ENCODE results near the gene PRKAR1B.

The PRKAR1B gene

DNA sequence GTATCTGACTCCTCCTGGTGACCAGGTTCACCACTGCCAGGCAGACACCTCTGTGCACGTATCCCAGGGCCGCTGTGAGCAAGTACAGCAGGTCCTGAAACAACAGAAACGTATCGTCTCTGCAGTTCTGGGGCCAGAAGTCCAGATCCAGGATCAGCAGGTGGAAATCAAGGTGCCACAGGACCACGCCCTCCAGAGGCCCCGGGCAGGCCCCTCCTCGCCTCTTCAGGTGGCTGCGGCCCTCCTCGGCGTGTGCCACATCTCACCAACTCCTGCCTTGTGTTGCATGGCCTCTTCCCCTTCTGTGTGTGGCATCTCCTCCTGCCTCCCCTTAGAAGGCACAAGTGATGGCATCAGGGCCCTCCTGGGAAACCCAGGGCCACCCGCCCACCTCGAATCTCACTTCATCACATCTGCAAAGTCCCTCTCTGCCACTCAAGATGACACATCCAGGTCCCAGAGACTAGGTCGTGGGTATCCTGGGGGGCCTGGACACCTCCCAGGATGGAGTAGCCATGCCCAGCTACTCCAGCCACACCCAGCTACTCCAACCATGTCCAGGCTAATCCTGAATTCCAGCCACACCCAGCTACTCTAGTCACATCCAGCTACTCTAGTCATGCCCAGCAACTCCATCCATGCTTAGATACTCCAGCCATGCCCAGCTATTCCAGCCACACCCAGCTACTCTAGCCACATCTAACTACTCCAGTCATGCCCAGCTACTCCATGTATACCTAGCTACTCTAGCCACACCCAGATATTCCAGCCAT, 53.2 kb downstream of the PRKAR1B start:
- Histone ChIP-seq H3K4me3 (ENCODE audit: low read length) (no peak overlapping the region), H3K9ac (ENCODE audit: low read length) (no peak overlapping the region), H3K27me3 (ENCODE audit: control insufficient read depth, insufficient read depth, low read length) (no peaks in the 10 kb centered on the region), H3K36me3 (ENCODE audit: control insufficient read depth, insufficient read depth, low read length) (peaks cover 4% of the 10 kb centered on the region), H3K27ac (ENCODE audit: low read depth, low read length) (peak overlapping the region; percentile 64), H3K4me1 (ENCODE audit: control insufficient read depth, insufficient read depth, low read length) (peaks cover 5% of the 10 kb centered on the region)

DNA sequence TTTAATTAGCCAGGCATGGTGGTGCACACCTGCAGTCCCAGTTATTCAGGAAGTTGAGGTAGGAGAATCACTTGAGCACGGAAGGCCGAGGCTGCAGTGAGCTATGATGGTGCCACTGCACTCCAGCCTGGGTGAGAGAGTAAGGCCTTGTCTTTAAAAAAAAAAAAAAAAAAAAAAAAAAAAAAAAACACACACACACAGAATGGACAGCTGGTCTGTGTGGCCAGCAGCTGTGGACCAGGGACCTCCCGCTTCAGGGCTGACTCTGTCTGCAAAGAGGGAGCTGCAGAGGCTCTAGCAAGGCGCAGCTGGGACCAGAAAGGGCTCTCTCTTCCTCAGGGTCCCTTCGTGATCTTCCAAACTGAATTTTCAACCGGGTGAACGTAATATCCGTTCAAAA, 54.2 kb downstream of the PRKAR1B start:
- H3K36me3 ChIP-seq (ENCODE audit: control insufficient read depth, insufficient read depth, low read length): peaks cover 4% of the 10 kb centered on the region
- no peak overlapping the region for H3K27ac ChIP-seq (ENCODE audit: low read depth, low read length)
- no peak overlapping the region for H3K4me3 ChIP-seq (ENCODE audit: low read length)

GRCh38 chr7:671415-672042, 55.6 kb downstream of the PRKAR1B start:
- Histone ChIP-seq H3K36me3 (ENCODE audit: control insufficient read depth, insufficient read depth, low read length) (peaks cover 4% of the 10 kb centered on the region), H3K27ac (ENCODE audit: low read depth, low read length) (no peak overlapping the region), H3K4me3 (ENCODE audit: low read length) (no peak overlapping the region)

More for the DNA sequence above, 54.2 kb downstream of the PRKAR1B start:
- H3K4me1 ChIP-seq (ENCODE audit: control insufficient read depth, insufficient read depth, low read length): peaks cover 14% of the 10 kb centered on the region
- H3K27me3 ChIP-seq (ENCODE audit: control insufficient read depth, insufficient read depth, low read length): no peaks in the 10 kb centered on the region
- no peak overlapping the region for H3K9ac ChIP-seq (ENCODE audit: low read length)

DNA sequence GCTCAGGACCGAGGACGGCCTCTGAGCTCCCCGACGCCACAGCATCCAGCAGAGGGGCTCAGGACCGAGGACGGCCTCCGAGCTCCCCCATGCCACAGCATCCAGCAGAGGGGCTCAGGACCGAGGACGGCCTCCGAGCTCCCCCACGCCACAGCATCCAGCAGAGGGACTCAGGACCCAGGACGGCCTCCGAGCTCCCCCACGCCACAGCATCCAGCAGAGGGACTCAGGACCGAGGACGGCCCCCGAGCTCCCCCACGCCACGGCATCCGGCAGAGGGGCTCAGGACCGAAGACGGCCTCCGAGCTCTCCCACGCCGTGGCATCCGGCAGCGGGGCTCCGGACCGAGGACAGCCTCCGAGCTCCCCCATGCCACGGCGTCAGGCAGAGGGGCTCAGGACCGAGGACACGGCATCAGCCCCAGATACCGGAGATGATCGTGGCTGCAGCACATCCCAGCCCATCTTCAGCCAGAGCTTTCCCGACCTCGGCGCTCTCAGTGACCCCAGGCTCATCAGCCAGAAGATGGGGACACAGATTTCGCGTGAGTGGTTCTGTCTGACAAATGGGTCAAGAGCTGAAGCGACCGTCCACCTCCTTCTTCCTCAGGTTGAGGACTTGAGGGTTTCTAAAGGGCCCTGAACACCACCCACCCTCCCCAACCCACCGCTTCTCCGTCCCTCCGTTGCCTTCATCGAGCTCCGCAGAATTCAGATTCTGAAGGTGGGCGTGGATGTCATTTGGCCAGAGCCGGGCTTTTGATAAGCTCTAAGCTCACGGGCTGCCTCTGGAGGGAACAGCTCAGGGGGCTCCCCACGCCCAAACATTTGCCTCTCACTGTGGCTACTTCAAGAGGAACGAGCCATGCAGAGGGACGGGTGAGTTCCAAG, 56.3 kb downstream of the PRKAR1B start:
- H3K36me3 ChIP-seq (ENCODE audit: control insufficient read depth, insufficient read depth, low read length): no peaks in the 10 kb centered on the region
- H3K27me3 ChIP-seq (ENCODE audit: control insufficient read depth, insufficient read depth, low read length): no peaks in the 10 kb centered on the region
- H3K27ac ChIP-seq (ENCODE audit: low read depth, low read length): no peak overlapping the region
- peaks cover 26% of the 10 kb centered on the region for H3K4me1 ChIP-seq (ENCODE audit: control insufficient read depth, insufficient read depth, low read length)
- H3K9ac ChIP-seq (ENCODE audit: low read length): no peak overlapping the region
- H3K4me3 ChIP-seq (ENCODE audit: low read length): no peak overlapping the region

More at GRCh38 chr7:671415-672042, 55.6 kb downstream of the PRKAR1B start:
- Histone ChIP-seq H3K27me3 (ENCODE audit: control insufficient read depth, insufficient read depth, low read length) (no peaks in the 10 kb centered on the region), H3K4me1 (ENCODE audit: control insufficient read depth, insufficient read depth, low read length) (peaks cover 20% of the 10 kb centered on the region), H3K9ac (ENCODE audit: low read length) (no peak overlapping the region)

DNA sequence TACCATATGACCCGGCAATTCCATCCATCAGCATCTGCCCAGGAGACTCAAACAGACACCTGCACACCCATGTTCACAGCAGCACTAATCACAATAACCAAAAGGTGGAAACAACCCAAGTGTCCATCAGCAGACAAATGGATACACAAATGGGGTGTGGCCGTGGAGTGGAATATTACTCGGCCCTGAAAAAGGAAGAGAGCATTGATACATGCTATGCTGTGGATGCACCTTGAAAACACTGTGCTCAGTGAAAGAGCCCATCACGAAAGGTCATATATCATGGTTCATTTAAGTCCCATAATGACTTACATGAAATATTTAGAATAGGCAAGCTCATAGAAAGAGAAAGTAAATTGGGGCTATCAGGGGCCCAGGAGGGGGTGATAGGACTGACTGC, 58.1 kb downstream of the PRKAR1B start:
- Histone ChIP-seq H3K9ac (ENCODE audit: low read length) (no peak overlapping the region), H3K36me3 (ENCODE audit: control insufficient read depth, insufficient read depth, low read length) (no peaks in the 10 kb centered on the region), H3K27ac (ENCODE audit: low read depth, low read length) (peak overlapping the region; percentile 79), H3K4me3 (ENCODE audit: low read length) (no peak overlapping the region), H3K4me1 (ENCODE audit: control insufficient read depth, insufficient read depth, low read length) (peaks cover 37% of the 10 kb centered on the region), H3K27me3 (ENCODE audit: control insufficient read depth, insufficient read depth, low read length) (no peaks in the 10 kb centered on the region)

DNA sequence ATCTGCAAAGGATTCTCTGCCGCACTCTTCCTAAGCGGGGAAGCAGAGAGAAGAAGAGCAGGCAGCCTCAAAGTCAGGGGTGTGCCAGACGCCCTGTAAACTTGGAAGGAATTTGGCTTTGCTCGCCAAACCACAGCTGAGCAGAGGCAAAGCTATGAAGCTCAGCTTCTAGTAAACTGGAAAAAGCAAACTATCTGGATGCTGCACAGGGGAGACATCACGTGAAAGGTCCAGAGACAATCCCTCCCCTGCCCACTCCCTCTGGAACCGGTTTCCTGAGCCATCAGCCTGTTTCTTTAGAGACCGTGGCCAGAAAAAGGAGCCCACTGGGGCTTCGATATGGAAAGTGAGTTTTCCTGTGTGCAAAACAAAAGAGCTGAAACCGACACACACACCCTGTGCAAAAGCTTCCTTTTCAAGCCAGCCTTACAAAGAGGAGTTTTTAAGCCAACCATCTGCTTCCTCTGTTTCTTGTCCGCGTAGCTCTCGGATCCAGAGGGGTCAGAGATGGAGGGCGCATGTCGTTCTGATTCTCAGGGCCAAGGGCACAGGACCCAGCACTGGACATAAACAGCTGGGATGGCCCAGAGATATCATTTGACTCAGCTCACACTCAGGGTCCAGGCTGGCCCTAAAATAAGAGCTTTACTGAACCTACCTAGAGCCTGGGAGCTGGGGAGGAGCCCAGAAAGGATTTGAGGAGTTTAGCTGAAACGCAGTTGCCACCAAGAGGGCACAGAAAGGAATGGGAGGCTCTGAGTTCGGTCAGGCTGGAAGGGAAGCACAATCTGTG, 58.7 kb downstream of the PRKAR1B start:
- Histone ChIP-seq H3K9ac (ENCODE audit: low read length) (no peak overlapping the region), H3K4me1 (ENCODE audit: control insufficient read depth, insufficient read depth, low read length) (peaks cover 43% of the 10 kb centered on the region), H3K27me3 (ENCODE audit: control insufficient read depth, insufficient read depth, low read length) (no peaks in the 10 kb centered on the region), H3K4me3 (ENCODE audit: low read length) (peak overlapping the region; percentile 29), H3K36me3 (ENCODE audit: control insufficient read depth, insufficient read depth, low read length) (no peaks in the 10 kb centered on the region), H3K27ac (ENCODE audit: low read depth, low read length) (peak overlapping the region; percentile 79)

GRCh38 chr7:666454-667292, 60.4 kb downstream of the PRKAR1B start:
- H3K9ac ChIP-seq (ENCODE audit: low read length): no peak overlapping the region
- H3K4me1 ChIP-seq (ENCODE audit: control insufficient read depth, insufficient read depth, low read length): peaks cover 44% of the 10 kb centered on the region
- H3K27me3 ChIP-seq (ENCODE audit: control insufficient read depth, insufficient read depth, low read length): no peaks in the 10 kb centered on the region
- peak overlapping the region; percentile 71 for H3K27ac ChIP-seq (ENCODE audit: low read depth, low read length)
- H3K4me3 ChIP-seq (ENCODE audit: low read length): no peak overlapping the region
- no peaks in the 10 kb centered on the region for H3K36me3 ChIP-seq (ENCODE audit: control insufficient read depth, insufficient read depth, low read length)

- Histone ChIP-seq H3K27me3 (ENCODE audit: control insufficient read depth, insufficient read depth, low read length) (no peaks in the 10 kb centered on the region), H3K36me3 (ENCODE audit: control insufficient read depth, insufficient read depth, low read length) (no peaks in the 10 kb centered on the region), H3K4me1 (ENCODE audit: control insufficient read depth, insufficient read depth, low read length) (peaks cover 44% of the 10 kb centered on the region), H3K27ac (ENCODE audit: low read depth, low read length) (peak overlapping the region; percentile 71), H3K4me3 (ENCODE audit: low read length) (no peak overlapping the region), H3K9ac (ENCODE audit: low read length) (no peak overlapping the region)
Measured at GRCh38 chr7:665736-666453, 61.2 kb downstream of the PRKAR1B start.

GRCh38 chr7:664997-665735, 61.9 kb downstream of the PRKAR1B start:
- peaks cover 44% of the 10 kb centered on the region for H3K4me1 ChIP-seq (ENCODE audit: control insufficient read depth, insufficient read depth, low read length)
- H3K4me3 ChIP-seq (ENCODE audit: low read length): no peak overlapping the region
- peak overlapping the region; percentile 71 for H3K27ac ChIP-seq (ENCODE audit: low read depth, low read length)
- no peak overlapping the region for H3K9ac ChIP-seq (ENCODE audit: low read length)
- no peaks in the 10 kb centered on the region for H3K36me3 ChIP-seq (ENCODE audit: control insufficient read depth, insufficient read depth, low read length)
- H3K27me3 ChIP-seq (ENCODE audit: control insufficient read depth, insufficient read depth, low read length): no peaks in the 10 kb centered on the region

GRCh38 chr7:664402-664775, 62.7 kb downstream of the PRKAR1B start:
- peaks cover 44% of the 10 kb centered on the region for H3K4me1 ChIP-seq (ENCODE audit: control insufficient read depth, insufficient read depth, low read length)
- no peaks in the 10 kb centered on the region for H3K27me3 ChIP-seq (ENCODE audit: control insufficient read depth, insufficient read depth, low read length)
- peak overlapping the region; percentile 71 for H3K27ac ChIP-seq (ENCODE audit: low read depth, low read length)
- H3K4me3 ChIP-seq (ENCODE audit: low read length): no peak overlapping the region
- H3K9ac ChIP-seq (ENCODE audit: low read length): no peak overlapping the region
- H3K36me3 ChIP-seq (ENCODE audit: control insufficient read depth, insufficient read depth, low read length): no peaks in the 10 kb centered on the region
